Endothelial cell of umbilical vein (primary cell): Measurements from ENCODE around the gene SPINT1. TPM values are rescaled to one million over a fixed set of nuclear protein-coding genes. Genes with fewer than 3 reads are reported as not detected.

Experiments
- BruUV-seq: library from RNA; stranded (reverse); fragments of 400-500 nt; replicated peaks from 2 replicates; lab custom pipeline; 2021; lab: Mats Ljungman, UMichigan
- CTCF ChIA-PET: fragments of 300-600, 350-600 bp; sonication (Branson Sonifier 250); formaldehyde crosslinking; loops from one replicate; lab custom pipeline; 2021; ENCODE audit warnings: antibody characterized with exemption, inconsistent platforms; lab: Charles Lee
- POLR2A ChIA-PET: fragments of 300-600, 350-600 bp; sonication (Branson Sonifier 250); formaldehyde crosslinking; loops from one replicate; lab custom pipeline; 2021; ENCODE audit warnings: antibody characterized with exemption, inconsistent platforms; lab: Charles Lee
- DNase-seq: peaks from one replicate; pipeline ENCODE4 v3.0.0-alpha.2; 2011; ENCODE audit warnings: low read depth, low spot score
- FAIRE-seq: peaks from 2 replicates; lab custom pipeline; 2011; peaks lifted over from hg19 to GRCh38; lab: Jason Lieb, UNC
- H2AFZ ChIP-seq: 2 replicates; pipeline ENCODE4 v1.6.0; 2012; ENCODE audit warnings: low read depth, low read length, control low read depth, inconsistent platforms
- H3K27ac ChIP-seq: 2 replicates; pipeline ENCODE4 v1.5.1; 2011; ENCODE audit warnings: low read depth, mild to moderate bottlenecking, control low read depth, low read length, moderate library complexity; ENCODE audit not compliant: insufficient read depth
- H3K27me3 ChIP-seq, 2 experiments: 2 replicates each; pipeline versions ENCODE4 v1.6.0 to v1.6.1; 2011; ENCODE audit warnings: low read length in 2 of 2, mixed read lengths in 1 of 2; ENCODE audit not compliant: control insufficient read depth in 2 of 2, insufficient read depth in 2 of 2
- H3K36me3 ChIP-seq, 2 experiments: 2 replicates in 1 of 2; 3 replicates in 1 of 2; pipeline ENCODE4 v1.5.1; 2011; ENCODE audit warnings: low read length in 2 of 2, mild to moderate bottlenecking in 1 of 2, moderate library complexity in 1 of 2; ENCODE audit not compliant: control insufficient read depth in 2 of 2, insufficient read depth in 2 of 2; ENCODE audit errors: extremely low read depth in 1 of 2
- H3K4me1 ChIP-seq: 3 replicates; pipeline ENCODE4 v1.5.1; 2011; ENCODE audit warnings: mild to moderate bottlenecking, low read length; ENCODE audit not compliant: control insufficient read depth, insufficient read depth; ENCODE audit errors: extremely low read depth
- H3K4me2 ChIP-seq: 2 replicates; pipeline ENCODE4 v1.6.1; 2011; ENCODE audit warnings: low read length, control low read depth, mixed read lengths; ENCODE audit not compliant: insufficient read depth
- H3K4me3 ChIP-seq, 3 experiments: fragments of 200-600 bp in 1 of 3; sonication (generic), shearing (Covaris generic) in 1 of 3; replicated peaks in 1 of 3; 2 replicates each; pipeline ENCODE4 v1.5.1; 2011 to 2016; ENCODE audit warnings: control low read depth in 3 of 3, low read length in 3 of 3, mild to moderate bottlenecking in 2 of 3, inconsistent platforms in 1 of 3, low read depth in 1 of 3, moderate library complexity in 1 of 3; ENCODE audit not compliant: insufficient read depth in 1 of 3
- H3K79me2 ChIP-seq: 2 replicates; pipeline ENCODE4 v1.6.0; 2012; ENCODE audit warnings: low read length, inconsistent platforms; ENCODE audit not compliant: control insufficient read depth, insufficient read depth
- H3K9ac ChIP-seq: replicated peaks from 2 replicates; pipeline ENCODE3; 2011; ENCODE audit warnings: low read length, control low read depth; ENCODE audit not compliant: insufficient read depth; ENCODE audit errors: extremely low read depth
- H3K9me1 ChIP-seq: replicated peaks from 3 replicates; pipeline ENCODE4 v1.6.0; 2011; ENCODE audit warnings: mild to moderate bottlenecking, low read length; ENCODE audit not compliant: control insufficient read depth, insufficient read depth; ENCODE audit errors: extremely low read depth
- H3K9me3 ChIP-seq: replicated peaks from 2 replicates; pipeline ENCODE4 v1.5.1; 2012; ENCODE audit warnings: low read length, inconsistent platforms; ENCODE audit not compliant: control insufficient read depth, insufficient read depth
- H4K20me1 ChIP-seq: replicated peaks from 2 replicates; pipeline ENCODE3; 2011; ENCODE audit warnings: mild to moderate bottlenecking, low read length; ENCODE audit not compliant: control insufficient read depth, insufficient read depth; ENCODE audit errors: extremely low read depth
- CTCF ChIP-seq, 2 donors: IDR thresholded peaks; 1 replicate in 1 of 2; 2 replicates in 1 of 2; pipeline ENCODE4 v1.5.1; 2011; ENCODE audit warnings: low read length in 2 of 2, mild to moderate bottlenecking in 2 of 2, moderate library complexity in 2 of 2, control low read depth in 1 of 2, inconsistent platforms in 1 of 2, low read depth in 1 of 2; ENCODE audit not compliant: insufficient read depth in 1 of 2; ENCODE audit errors: extremely low read depth in 1 of 2
- EZH2 ChIP-seq: IDR thresholded peaks from 2 replicates; pipeline ENCODE4 v1.6.1; 2012; ENCODE audit warnings: borderline replicate concordance, low read depth, mild to moderate bottlenecking, moderate library complexity, low read length, inconsistent platforms; ENCODE audit not compliant: severe bottlenecking
- FOS ChIP-seq: IDR thresholded peaks from 2 replicates; pipeline ENCODE4 v1.6.1; 2011; ENCODE audit warnings: mild to moderate bottlenecking, low read length, moderate library complexity, borderline replicate concordance; ENCODE audit not compliant: insufficient read depth
- GATA2 ChIP-seq: IDR thresholded peaks from 2 replicates; pipeline ENCODE4 v1.7.0; 2011; ENCODE audit warnings: low read depth, mild to moderate bottlenecking, moderate library complexity, mixed read lengths, low read length; ENCODE audit not compliant: insufficient read length, insufficient read depth
- JUN ChIP-seq: IDR thresholded peaks from 2 replicates; pipeline ENCODE4 v1.6.1; 2011; ENCODE audit warnings: borderline replicate concordance, low read depth; ENCODE audit not compliant: insufficient read length, insufficient read depth
- MAX ChIP-seq: IDR thresholded peaks from 2 replicates; pipeline ENCODE4 v1.6.1; 2011; ENCODE audit not compliant: insufficient read depth, insufficient read length
- MYC ChIP-seq: IDR thresholded peaks from one replicate; pipeline ENCODE4 v1.6.1; 2011; ENCODE audit warnings: mild to moderate bottlenecking, low read depth, low read length
- POLR2A ChIP-seq: IDR thresholded peaks from 2 replicates; pipeline ENCODE4 v1.6.1; 2012; ENCODE audit warnings: low read depth, mild to moderate bottlenecking, control low read depth, low read length
- POLR2AphosphoS5 ChIP-seq: IDR thresholded peaks from 2 replicates; pipeline ENCODE4 v1.6.1; 2012; ENCODE audit warnings: low read depth, mild to moderate bottlenecking, control low read depth, low read length, moderate library complexity; ENCODE audit not compliant: insufficient read depth
- dilution Hi-C: fragments of 300-500 bp; cut with MboI; formaldehyde crosslinking; loops from one replicate; pipeline ENCODE4 v1.15.0; 2019; ENCODE audit warnings: low sequenced_read_pairs; ENCODE audit not compliant: extremely low pct_ligation_motif_present
- intact Hi-C: fragments of 100-400 bp; cut with micrococcal nuclease; formaldehyde crosslinking; loops from one replicate; pipeline ENCODE4 v1.10.0; 2022
- polyA plus RNA-seq, 4 experiments: library from polyadenylated mRNA; depleted of rRNA in 3 of 4; stranded (reverse) in 3 of 4; unstranded in 1 of 4; fragments of >200 nt; gene quantifications; 2 replicates each; pipeline versions ENCODE4 v1.2.1 to v1.2.3, GENCODE V29; 2011 to 2012; ENCODE audit warnings: missing spikeins in 1 of 4
- total RNA-seq: library from RNA; stranded (reverse); gene quantifications from 2 replicates; pipeline ENCODE4 v1.2.3, GENCODE V29; 2021

Gene SPINT1
- total and polyA plus RNA-seq, 2 donors (not counting 3 experiments of a cell fraction or from before 2014, with no cell fraction given), result 4.1 to 4.2 TPM

GRCh38 chr15:40893733-40894680, 50.2 kb downstream of the SPINT1 start, which contains the start of gene VPS18:
Gene VPS18, plus strand, starts transcription at chr15:40894450. Its CDS starts 319 bp downstream, at chr15:40894769.
- Histone ChIP-seq H3K4me3 (peak within 1 kb of the TSS; percentile 86 to 91 (median 88)), H3K4me1 (peaks cover 14% of the 10 kb centered on the region), H3K9me1 (no peaks in the 10 kb centered on the region), H4K20me1 (no peaks in the 10 kb centered on the region), H3K36me3 (peaks cover 0 to 5% of the 10 kb centered on the region in 2 experiments), H2AFZ (peak within 1 kb of the TSS; percentile 96), H3K9me3 (no peaks in the 10 kb centered on the region), H3K9ac (peak within 1 kb of the TSS; percentile 91), H3K27me3 (no peaks in the 10 kb centered on the region), H3K27ac (peak within 1 kb of the TSS; percentile 86), H3K4me2 (peak within 1 kb of the TSS; percentile 69), H3K79me2 (peaks cover 18% of the 10 kb centered on the region)
- DNase-seq (peak; percentile 96), FAIRE-seq (peak; percentile 98)
- CTCF ChIA-PET, result interaction anchor here (0.6 to 3.7 kb wide), 54 partner anchors 9 to 452 kb away, joined by 3 to 251 read pairs (median 5); partner anchors contain the start of genes C15orf62, CHAC1, DNAJC17 and KNL1
- intact Hi-C loops (loop anchor here (1.0 to 10.0 kb wide), 10 partner anchors 37 to 375 kb away; partner anchors contain the start of genes CCDC32, KNL1, RMDN3 and RPUSD2), dilution Hi-C loops (no loop called here)
- no peak for TF ChIP-seq GATA2
- TF ChIP-seq MYC, result no peak
- no peak for TF ChIP-seq FOS
- peak; percentile 60 for TF ChIP-seq POLR2A
- TF ChIP-seq MAX, result peak; percentile 75
- peak; percentile 77 to 95 for TF ChIP-seq CTCF (IDR thresholded peaks at IDR 0.05; ENCODE audit: extremely low read depth in 1 of 2, insufficient read depth in 1 of 2, low read depth in 1 of 2, low read length in 2 of 2)
- no peak for TF ChIP-seq EZH2
- no peak for TF ChIP-seq JUN
- peak; percentile 65 for TF ChIP-seq POLR2AphosphoS5
- BruUV-seq, result no TSS peak
- POLR2A ChIA-PET, result interaction anchor here (0.9 to 1.4 kb wide), 2 partner anchors 35 to 165 kb away, joined by 4 to 9 read pairs; no protein-coding TSS in a partner anchor
